Ishikawa (cell line): ENCODE results near the gene VEPH1.

ENCODE experiments used
- CEBPB ChIP-seq: IDR thresholded peaks from 2 replicates; pipeline ENCODE4 v1.6.1; 2012
- CREB1 ChIP-seq: IDR thresholded peaks from 2 replicates; pipeline ENCODE4 v1.6.1; 2012; ENCODE audit warnings: low read depth
- EP300 ChIP-seq: IDR thresholded peaks from 2 replicates; pipeline ENCODE4 v1.6.1; 2012; ENCODE audit warnings: borderline replicate concordance
- FOXM1 ChIP-seq: IDR thresholded peaks from 2 replicates; pipeline ENCODE4 v1.6.1; 2012; ENCODE audit warnings: low read depth, borderline replicate concordance
- RAD21 ChIP-seq: IDR thresholded peaks from 2 replicates; pipeline ENCODE4 v1.6.1; 2012; ENCODE audit warnings: low read depth
- REST ChIP-seq: IDR thresholded peaks from 2 replicates; pipeline ENCODE4 v1.6.1; 2012; ENCODE audit warnings: low read depth, mild to moderate bottlenecking
- TAF1 ChIP-seq: IDR thresholded peaks from 2 replicates; pipeline ENCODE4 v1.6.1; 2012; ENCODE audit warnings: low read depth, mild to moderate bottlenecking
- TCF12 ChIP-seq: IDR thresholded peaks from 2 replicates; pipeline ENCODE4 v1.6.1; 2012; ENCODE audit warnings: low read depth
- YY1 ChIP-seq: IDR thresholded peaks from 2 replicates; pipeline ENCODE4 v1.6.1; 2012; ENCODE audit warnings: low read depth
- ZBTB7A ChIP-seq: IDR thresholded peaks from 2 replicates; pipeline ENCODE4 v1.6.1; 2012; ENCODE audit warnings: low read depth

- no peak for TF ChIP-seq TCF12
- TF ChIP-seq FOXM1: no peak
- no peak for TF ChIP-seq REST
- no peak for TF ChIP-seq EP300
- TF ChIP-seq ZBTB7A: no peak
- no peak for TF ChIP-seq CREB1
- TF ChIP-seq YY1: no peak
- TF ChIP-seq TAF1: no peak
- no peak for TF ChIP-seq CEBPB
- TF ChIP-seq RAD21: no peak
Observed at GRCh38 chr3:157347577-157348303, 155.5 kb downstream of the VEPH1 start.
